Gastrocnemius medialis (tissue), 4 donors: ENCODE measurements around the gene PCSK6. TPM values are rescaled to one million over a fixed set of nuclear protein-coding genes. Genes with fewer than 3 reads are reported as not detected.

Experiments
- ATAC-seq, 2 donors: fragments of 150-250 bp; one replicate each; pipeline ENCODE4 v1.9.1; 2016
- DNase-seq, 2 donors: peaks; one replicate each; pipeline ENCODE4 v3.0.0-alpha.2; 2019
- H3K27ac ChIP-seq, 4 donors: fragments of 200-600 bp; sonication (generic); 1 replicate in 1 of 4; 2 replicates in 3 of 4; pipeline ENCODE4 v1.5.1; 2016 to 2018; ENCODE audit warnings: mild to moderate bottlenecking in 2 of 4, moderate library complexity in 1 of 4
- H3K27me3 ChIP-seq, 3 donors: fragments of 200-600 bp; sonication (generic) in 2 of 3; 1 replicate in 1 of 3; 2 replicates in 2 of 3; pipeline versions ENCODE4 v1.5.1 to v1.6.0; 2016 to 2019; ENCODE audit warnings: mild to moderate bottlenecking in 1 of 3, moderate library complexity in 1 of 3
- H3K36me3 ChIP-seq, 2 donors: fragments of 200-600 bp; sonication (generic) in 1 of 2; one replicate each; pipeline ENCODE4 v1.5.1; 2017 to 2018
- H3K4me1 ChIP-seq, 2 donors: fragments of 200-600 bp; sonication (generic) in 1 of 2; one replicate each; pipeline ENCODE4 v1.5.1; 2016 to 2017; ENCODE audit warnings: mild to moderate bottlenecking in 2 of 2
- H3K4me3 ChIP-seq, 4 donors: fragments of 200-600 bp; sonication (generic) in 3 of 4; 1 replicate in 1 of 4; 2 replicates in 3 of 4; pipeline ENCODE4 v1.5.1; 2016 to 2019; ENCODE audit warnings: mild to moderate bottlenecking in 2 of 4
- H3K9me3 ChIP-seq, 3 donors: fragments of 200-600 bp; sonication (generic) in 2 of 3; 1 replicate in 1 of 3; 2 replicates in 2 of 3; pipeline ENCODE4 v1.5.1; 2016 to 2019
- CTCF ChIP-seq, 5 experiments: fragments of 450-650 bp in 3 of 5; fragments of 200-600 bp in 2 of 5; sonication (generic) in 2 of 5; IDR thresholded peaks in 4 of 5; conservative IDR thresholded peaks in 1 of 5; 1 replicate in 4 of 5; 2 replicates in 1 of 5; pipeline ENCODE4 v1.5.1; 2016 to 2019; ENCODE audit warnings: antibody characterized with exemption in 5 of 5, mild to moderate bottlenecking in 3 of 5, moderate library complexity in 3 of 5
- POLR2A ChIP-seq, 2 donors: fragments of 450-650 bp; IDR thresholded peaks; one replicate each; pipeline ENCODE4 v1.6.1; 2017; ENCODE audit warnings: antibody characterized with exemption in 2 of 2, mild to moderate bottlenecking in 2 of 2, moderate library complexity in 2 of 2
- in situ Hi-C, 4 donors: fragments of 200-750 bp; cut with MboI; loops; one replicate each; pipeline versions ENCODE4 v1.15.0 to v1.8.0; 2017; ENCODE audit warnings: low sequenced_read_pairs in 4 of 4
- intact Hi-C: fragments of 100-400 bp; cut with DNase I; formaldehyde crosslinking; loops from one replicate; pipeline ENCODE4 v1.15.1; 2023; ENCODE audit warnings: low total_unique reads
- total RNA-seq, 4 donors: library from RNA; depleted of rRNA; stranded (reverse); fragments of >200 nt; gene quantifications; one replicate each; pipeline versions ENCODE4 v1.1.0 to v1.2.3, GENCODE V29; 2016

PCSK6 gene
- total RNA-seq, 4 donors from 2014 or later: 12.8 to 46.0 (median 23.6) TPM

DNA sequence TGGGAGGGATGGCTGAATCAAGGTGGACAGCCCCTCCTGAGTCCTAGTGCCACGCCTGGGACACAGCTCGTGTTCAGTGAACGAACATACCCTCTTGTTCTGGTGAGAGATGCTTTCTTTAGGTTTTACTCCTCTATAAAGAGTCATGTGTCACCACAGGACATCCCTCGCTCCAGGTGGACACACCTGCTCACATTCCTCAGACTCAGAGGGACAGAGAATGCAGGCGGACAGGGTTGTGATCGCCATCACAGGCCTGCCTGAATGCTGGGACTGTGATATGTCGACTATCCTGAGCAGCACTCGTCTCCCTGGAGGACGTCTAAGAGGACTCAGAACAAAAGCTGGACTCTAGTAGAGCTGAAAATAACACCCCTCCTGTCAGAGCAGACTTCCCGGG is 98.1 kb downstream of the PCSK6 start:
- no peak for ATAC-seq
- in situ Hi-C loops: no loop called here
- H3K36me3 ChIP-seq: peaks cover 0 to 62% of the 10 kb centered on the region in 2 donors
- no peak for DNase-seq
- no peaks in the 10 kb centered on the region for H3K4me1 ChIP-seq
- no peaks in the 10 kb centered on the region for H3K27me3 ChIP-seq
- TF ChIP-seq CTCF (IDR thresholded peaks at IDR 0.05 in 4 of 5, conservative IDR thresholded peaks at IDR 0.05 in 1 of 5) (no peak), POLR2A (IDR thresholded peaks at IDR 0.05) (no peak)
- intact Hi-C loops: no loop called here
- H3K9me3 ChIP-seq: no peaks in the 10 kb centered on the region
- no peak overlapping the region for H3K4me3 ChIP-seq
- no peak overlapping the region for H3K27ac ChIP-seq

DNA sequence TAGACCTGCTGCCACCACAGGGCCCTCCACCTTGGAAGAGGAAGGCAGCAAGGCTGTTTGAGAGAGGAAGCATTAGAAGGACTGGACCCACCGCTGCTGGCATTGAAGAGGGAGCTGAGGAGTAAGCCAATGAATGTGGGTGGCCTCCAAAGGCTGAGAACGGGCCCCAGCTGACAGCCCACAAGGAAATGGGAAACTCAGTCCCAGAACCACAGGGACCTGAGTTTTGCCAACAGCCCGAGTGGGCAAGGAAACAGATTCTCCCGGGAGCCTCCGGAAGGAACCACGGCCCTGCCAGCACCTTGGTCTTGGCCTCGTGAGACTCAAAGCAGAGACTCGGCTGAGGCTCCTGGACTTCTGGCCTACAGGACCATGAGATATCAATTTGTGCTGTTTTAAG is 99.0 kb downstream of the PCSK6 start:
- intact Hi-C loops: no loop called here
- H3K4me3 ChIP-seq: no peak overlapping the region
- TF ChIP-seq POLR2A (IDR thresholded peaks at IDR 0.05) (no peak), CTCF (IDR thresholded peaks at IDR 0.05 in 4 of 5, conservative IDR thresholded peaks at IDR 0.05 in 1 of 5) (no peak)
- H3K27me3 ChIP-seq: no peaks in the 10 kb centered on the region
- ATAC-seq (no peak), DNase-seq (no peak)
- peaks cover 0 to 65% of the 10 kb centered on the region in 2 donors for H3K36me3 ChIP-seq
- in situ Hi-C loops: no loop called here
- H3K9me3 ChIP-seq: no peaks in the 10 kb centered on the region
- H3K4me1 ChIP-seq: no peaks in the 10 kb centered on the region
- no peak overlapping the region for H3K27ac ChIP-seq

- H3K9me3 ChIP-seq: no peaks in the 10 kb centered on the region
- H3K4me3 ChIP-seq: no peak overlapping the region
- ATAC-seq (no peak), DNase-seq (no peak)
- in situ Hi-C loops: no loop called here
- intact Hi-C loops: no loop called here
- H3K4me1 ChIP-seq: no peaks in the 10 kb centered on the region
- no peaks in the 10 kb centered on the region for H3K27me3 ChIP-seq
- peaks cover 0 to 61% of the 10 kb centered on the region in 2 donors for H3K36me3 ChIP-seq
- no peak overlapping the region for H3K27ac ChIP-seq
- no peak for TF ChIP-seq CTCF (IDR thresholded peaks at IDR 0.05 in 4 of 5, conservative IDR thresholded peaks at IDR 0.05 in 1 of 5)
- no peak for TF ChIP-seq POLR2A (IDR thresholded peaks at IDR 0.05)
Measured at GRCh38 chr15:101390060-101390459, 99.4 kb downstream of the PCSK6 start.

GRCh38 chr15:101389362-101389761 is 100.1 kb downstream of the PCSK6 start:
- no peak for ATAC-seq
- intact Hi-C loops: no loop called here
- H3K36me3 ChIP-seq: peaks cover 0 to 55% of the 10 kb centered on the region in 2 donors

More at GRCh38 chr15:101389362-101389761, 100.1 kb downstream of the PCSK6 start:
- no peak overlapping the region for H3K27ac ChIP-seq
- no peaks in the 10 kb centered on the region for H3K4me1 ChIP-seq
- TF ChIP-seq POLR2A (IDR thresholded peaks at IDR 0.05): no peak
- TF ChIP-seq CTCF (IDR thresholded peaks at IDR 0.05 in 4 of 5, conservative IDR thresholded peaks at IDR 0.05 in 1 of 5): no peak
- no peak for DNase-seq
- in situ Hi-C loops: no loop called here
- H3K27me3 ChIP-seq: no peaks in the 10 kb centered on the region
- no peak overlapping the region for H3K4me3 ChIP-seq
- no peaks in the 10 kb centered on the region for H3K9me3 ChIP-seq
